ENCODE results near the gene SETX.

DNA sequence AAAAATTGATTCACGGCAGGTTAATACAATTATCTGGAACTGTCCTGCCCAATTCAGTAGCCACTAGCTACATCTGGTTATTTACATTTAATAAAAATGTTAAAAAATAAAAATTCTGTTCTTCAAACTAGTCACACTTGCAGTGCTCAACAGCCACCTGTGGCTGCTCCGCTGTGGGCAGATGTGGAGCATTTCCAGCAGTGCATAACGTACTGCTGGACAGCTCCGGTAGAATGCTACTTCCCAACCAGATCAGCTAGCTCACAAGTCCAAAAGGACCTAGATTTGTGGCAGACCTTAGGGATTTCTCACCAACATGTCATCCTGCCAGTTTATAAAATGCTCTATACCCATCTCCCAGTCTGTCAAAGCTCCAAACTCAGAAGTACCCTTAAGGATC, 42.8 kb downstream of the SETX start:
- TF ChIP-seq, protein P1, sequence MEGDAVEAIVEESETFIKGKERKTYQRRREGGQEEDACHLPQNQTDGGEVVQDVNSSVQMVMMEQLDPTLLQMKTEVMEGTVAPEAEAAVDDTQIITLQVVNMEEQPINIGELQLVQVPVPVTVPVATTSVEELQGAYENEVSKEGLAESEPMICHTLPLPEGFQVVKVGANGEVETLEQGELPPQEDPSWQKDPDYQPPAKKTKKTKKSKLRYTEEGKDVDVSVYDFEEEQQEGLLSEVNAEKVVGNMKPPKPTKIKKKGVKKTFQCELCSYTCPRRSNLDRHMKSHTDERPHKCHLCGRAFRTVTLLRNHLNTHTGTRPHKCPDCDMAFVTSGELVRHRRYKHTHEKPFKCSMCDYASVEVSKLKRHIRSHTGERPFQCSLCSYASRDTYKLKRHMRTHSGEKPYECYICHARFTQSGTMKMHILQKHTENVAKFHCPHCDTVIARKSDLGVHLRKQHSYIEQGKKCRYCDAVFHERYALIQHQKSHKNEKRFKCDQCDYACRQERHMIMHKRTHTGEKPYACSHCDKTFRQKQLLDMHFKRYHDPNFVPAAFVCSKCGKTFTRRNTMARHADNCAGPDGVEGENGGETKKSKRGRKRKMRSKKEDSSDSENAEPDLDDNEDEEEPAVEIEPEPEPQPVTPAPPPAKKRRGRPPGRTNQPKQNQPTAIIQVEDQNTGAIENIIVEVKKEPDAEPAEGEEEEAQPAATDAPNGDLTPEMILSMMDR (IDR thresholded peaks at IDR 0.05): no peak
- TF ChIP-seq POLR2A (IDR thresholded peaks at IDR 0.05): no peak

All from Peyer's patch (tissue), 4 donors.